HepG2 (cell line): ENCODE data around the gene ZCRB1. TPM values are rescaled to one million over a fixed set of nuclear protein-coding genes. Genes with fewer than 3 reads are reported as not detected.

ENCODE experiments used
- AKAP8 ChIP-seq: sonication (generic); formaldehyde crosslinking; IDR thresholded peaks from 2 replicates; pipeline ENCODE4 v1.5.1; 2020; ENCODE audit warnings: mild to moderate bottlenecking, missing genetic modification reagents
- FOXM1 ChIP-seq: sonication (generic); formaldehyde crosslinking; IDR thresholded peaks from 2 replicates; pipeline ENCODE4 v1.5.0; 2020; ENCODE audit warnings: missing genetic modification reagents
- PTBP1 ChIP-seq: fragments of 200-400 bp; formaldehyde crosslinking; IDR thresholded peaks from 2 replicates; pipeline ENCODE4 v1.6.1; 2018; ENCODE audit warnings: low read length, low read depth; ENCODE audit not compliant: poor library complexity, severe bottlenecking
- RBAK ChIP-seq: sonication (generic); formaldehyde crosslinking; IDR thresholded peaks from 2 replicates; pipeline ENCODE4 v1.5.1; 2020; ENCODE audit warnings: mild to moderate bottlenecking, missing genetic modification reagents
- XRCC5 ChIP-seq: fragments of 200-400 bp; formaldehyde crosslinking; optimal IDR thresholded peaks from 2 replicates; pipeline ENCODE3; 2017; ENCODE audit warnings: mild to moderate bottlenecking, low read length
- YEATS2 ChIP-seq: sonication (generic); formaldehyde crosslinking; IDR thresholded peaks from 2 replicates; pipeline ENCODE4 v1.4.0; 2020; ENCODE audit warnings: missing genetic modification reagents, borderline replicate concordance
- ZBTB4 ChIP-seq: sonication (generic); formaldehyde crosslinking; IDR thresholded peaks from 2 replicates; pipeline ENCODE4 v1.4.0; 2020; ENCODE audit warnings: missing genetic modification reagents, mild to moderate bottlenecking, borderline replicate concordance
- ZNF10 ChIP-seq: sonication (generic); formaldehyde crosslinking; IDR thresholded peaks from 2 replicates; pipeline ENCODE4 v1.4.0; 2020; ENCODE audit warnings: mild to moderate bottlenecking, low read depth, missing genetic modification reagents, borderline replicate concordance
- ZNF17 ChIP-seq: sonication (generic); formaldehyde crosslinking; IDR thresholded peaks from 2 replicates; pipeline ENCODE4 v1.5.0; 2020; ENCODE audit warnings: mild to moderate bottlenecking, missing genetic modification reagents
- ZNF205 ChIP-seq: IDR thresholded peaks from 2 replicates; pipeline ENCODE4 v1.6.1; 2018; ENCODE audit warnings: missing biosample characterization, missing genetic modification reagents
- ZNF333 ChIP-seq: sonication (generic); formaldehyde crosslinking; IDR thresholded peaks from 2 replicates; pipeline ENCODE4 v1.4.0; 2020; ENCODE audit warnings: mild to moderate bottlenecking, missing genetic modification reagents, borderline replicate concordance
- ZNF616 ChIP-seq: sonication (generic); formaldehyde crosslinking; IDR thresholded peaks from 2 replicates; pipeline ENCODE4 v1.5.0; 2020; ENCODE audit warnings: low read depth, mild to moderate bottlenecking, missing genetic modification reagents
- ZNF720 ChIP-seq: sonication (generic); formaldehyde crosslinking; IDR thresholded peaks from 2 replicates; pipeline ENCODE4 v1.4.0; 2020; ENCODE audit warnings: missing genetic modification reagents
- ZNF879 ChIP-seq: sonication (generic); formaldehyde crosslinking; IDR thresholded peaks from 2 replicates; pipeline ENCODE4 v1.8.1; 2023; ENCODE audit warnings: missing genetic modification reagents
- ZNF883 ChIP-seq: sonication (generic); formaldehyde crosslinking; IDR thresholded peaks from 2 replicates; pipeline ENCODE4 v1.5.1; 2020; ENCODE audit warnings: mild to moderate bottlenecking, missing genetic modification reagents; ENCODE audit errors: not compliant biosample characterization
- ZSCAN22 ChIP-seq: sonication (generic); formaldehyde crosslinking; IDR thresholded peaks from 2 replicates; pipeline ENCODE4 v1.4.0; 2020; ENCODE audit warnings: mild to moderate bottlenecking, missing genetic modification reagents
- polyA plus RNA-seq, 8 experiments: library from polyadenylated mRNA; depleted of rRNA in 3 of 8; stranded (reverse) in 7 of 8; unstranded in 1 of 8; fragments of >200 nt; fragmentation: Illumina TruSeq in 4 of 8; extraction: Trizol in 4 of 8; gene quantifications; 2 replicates each; pipeline versions ENCODE4 v1.2.1 to v1.2.3, GENCODE V29; 2011 to 2016; ENCODE audit warnings: low read depth in 4 of 8, missing spikeins in 1 of 8, mixed read lengths in 1 of 8; ENCODE audit not compliant: insufficient read depth in 1 of 8
- total RNA-seq, 5 experiments: library from RNA; depleted of rRNA; stranded (reverse); fragments of >200 nt; fragmentation: Illumina TruSeq; extraction: Trizol; gene quantifications; 2 replicates each; pipeline ENCODE4 v1.2.3, GENCODE V29; 2016; ENCODE audit warnings: low read depth in 1 of 5
- TF ChIP-seq, protein P1 (sequence below): sonication (generic); formaldehyde crosslinking; IDR thresholded peaks from 2 replicates; pipeline ENCODE4 v1.4.0; 2020; ENCODE audit warnings: missing genetic modification reagents
- TF ChIP-seq, protein P2 (sequence below): sonication (generic); formaldehyde crosslinking; conservative IDR thresholded peaks from 2 replicates; pipeline ENCODE4 v1.4.0; 2020; ENCODE audit warnings: missing genetic modification reagents
- TF ChIP-seq, protein P3 (sequence below): sonication (generic); formaldehyde crosslinking; IDR thresholded peaks from 2 replicates; pipeline ENCODE4 v1.8.1; 2023; ENCODE audit warnings: mild to moderate bottlenecking, missing genetic modification reagents, borderline replicate concordance
- TF ChIP-seq, protein P4 (sequence below): sonication (generic); formaldehyde crosslinking; IDR thresholded peaks from 2 replicates; pipeline ENCODE4 v1.8.1; 2023; ENCODE audit warnings: mild to moderate bottlenecking, missing genetic modification reagents

The ZCRB1 gene
- total and polyA plus RNA-seq, 2 of the 13 experiments (the other 11 are each of a cell fraction or from before 2014, with no cell fraction given): 43.5 to 49.8 TPM

GRCh38 chr12:42325653-42326474 lies at the start of gene ZCRB1, which contains the start of gene PPHLN1 (continued):
- TF ChIP-seq, protein P1, sequence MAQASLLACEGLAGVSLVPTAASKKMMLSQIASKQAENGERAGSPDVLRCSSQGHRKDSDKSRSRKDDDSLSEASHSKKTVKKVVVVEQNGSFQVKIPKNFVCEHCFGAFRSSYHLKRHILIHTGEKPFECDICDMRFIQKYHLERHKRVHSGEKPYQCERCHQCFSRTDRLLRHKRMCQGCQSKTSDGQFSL (CRISPR knock-in tag): peak; percentile 58; the same call in 1 of the 2 replicates
- TF ChIP-seq, protein P2, sequence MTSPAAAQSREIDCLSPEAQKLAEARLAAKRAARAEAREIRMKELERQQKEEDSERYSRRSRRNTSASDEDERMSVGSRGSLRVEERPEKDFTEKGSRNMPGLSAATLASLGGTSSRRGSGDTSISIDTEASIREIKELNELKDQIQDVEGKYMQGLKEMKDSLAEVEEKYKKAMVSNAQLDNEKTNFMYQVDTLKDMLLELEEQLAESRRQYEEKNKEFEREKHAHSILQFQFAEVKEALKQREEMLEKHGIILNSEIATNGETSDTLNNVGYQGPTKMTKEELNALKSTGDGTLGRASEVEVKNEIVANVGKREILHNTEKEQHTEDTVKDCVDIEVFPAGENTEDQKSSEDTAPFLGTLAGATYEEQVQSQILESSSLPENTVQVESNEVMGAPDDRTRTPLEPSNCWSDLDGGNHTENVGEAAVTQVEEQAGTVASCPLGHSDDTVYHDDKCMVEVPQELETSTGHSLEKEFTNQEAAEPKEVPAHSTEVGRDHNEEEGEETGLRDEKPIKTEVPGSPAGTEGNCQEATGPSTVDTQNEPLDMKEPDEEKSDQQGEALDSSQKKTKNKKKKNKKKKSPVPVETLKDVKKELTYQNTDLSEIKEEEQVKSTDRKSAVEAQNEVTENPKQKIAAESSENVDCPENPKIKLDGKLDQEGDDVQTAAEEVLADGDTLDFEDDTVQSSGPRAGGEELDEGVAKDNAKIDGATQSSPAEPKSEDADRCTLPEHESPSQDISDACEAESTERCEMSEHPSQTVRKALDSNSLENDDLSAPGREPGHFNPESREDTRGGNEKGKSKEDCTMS (CRISPR knock-in tag): no peak
- TF ChIP-seq ZNF616 (no peak), ZNF879 (CRISPR knock-in tag) (peak; percentile 76; the same call in 1 of the 2 replicates), PTBP1 (peak; percentile 38), ZSCAN22 (CRISPR knock-in tag) (no peak), ZBTB4 (no peak), ZNF205 (CRISPR knock-in tag) (no peak), AKAP8 (CRISPR knock-in tag) (no peak), XRCC5 (no peak), YEATS2 (CRISPR knock-in tag) (peak; percentile 83), ZNF720 (CRISPR knock-in tag) (no peak), ZNF17 (CRISPR knock-in tag) (no peak), ZNF333 (CRISPR knock-in tag) (no peak), RBAK (no peak), ZNF883 (no peak), FOXM1 (CRISPR knock-in tag) (no peak), ZNF10 (no peak)
- TF ChIP-seq, protein P3, sequence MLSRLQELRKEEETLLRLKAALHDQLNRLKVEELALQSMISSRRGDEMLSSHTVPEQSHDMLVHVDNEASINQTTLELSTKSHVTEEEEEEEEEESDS (CRISPR knock-in tag): no peak
- TF ChIP-seq, protein P4, sequence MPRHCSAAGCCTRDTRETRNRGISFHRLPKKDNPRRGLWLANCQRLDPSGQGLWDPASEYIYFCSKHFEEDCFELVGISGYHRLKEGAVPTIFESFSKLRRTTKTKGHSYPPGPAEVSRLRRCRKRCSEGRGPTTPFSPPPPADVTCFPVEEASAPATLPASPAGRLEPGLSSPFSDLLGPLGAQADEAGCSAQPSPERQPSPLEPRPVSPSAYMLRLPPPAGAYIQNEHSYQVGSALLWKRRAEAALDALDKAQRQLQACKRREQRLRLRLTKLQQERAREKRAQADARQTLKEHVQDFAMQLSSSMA: 0 out of 2 replicates have a peak, but pooled peaks have one; percentile 48
